Skeletal muscle tissue (tissue), 4 donors: Measurements from ENCODE around the gene TPST2. TPM values are rescaled to one million over a fixed set of nuclear protein-coding genes. Genes with fewer than 3 reads are reported as not detected.

ENCODE experiments used
- H3K27ac ChIP-seq: one replicate; pipeline ENCODE4 v1.7.0; 2013; ENCODE audit warnings: mild to moderate bottlenecking, low read depth, low read length, inconsistent platforms
- H3K27me3 ChIP-seq, 3 donors: one replicate each; pipeline ENCODE4 v1.7.0; 2013; ENCODE audit warnings: low read length in 3 of 3; ENCODE audit not compliant: control insufficient read depth in 3 of 3, insufficient read depth in 3 of 3
- H3K36me3 ChIP-seq, 3 donors: one replicate each; pipeline ENCODE4 v1.7.0; 2013; ENCODE audit warnings: low read length in 3 of 3; ENCODE audit not compliant: control insufficient read depth in 3 of 3, insufficient read depth in 3 of 3
- H3K4me1 ChIP-seq, 3 donors: one replicate each; pipeline ENCODE4 v1.7.0; 2013; ENCODE audit warnings: low read length in 3 of 3, mild to moderate bottlenecking in 3 of 3; ENCODE audit not compliant: control insufficient read depth in 3 of 3, insufficient read depth in 3 of 3
- H3K4me3 ChIP-seq, 3 donors: one replicate each; pipeline ENCODE4 v1.7.0; 2013; ENCODE audit warnings: low read length in 3 of 3
- H3K9ac ChIP-seq, 3 donors: one replicate each; pipeline ENCODE4 v1.7.0; 2013; ENCODE audit warnings: low read length in 3 of 3, mild to moderate bottlenecking in 3 of 3, moderate library complexity in 2 of 3, low read depth in 1 of 3
- H3K9me3 ChIP-seq, 3 donors: one replicate each; pipeline ENCODE4 v1.7.0; 2013; ENCODE audit warnings: low read length in 3 of 3; ENCODE audit not compliant: control insufficient read depth in 3 of 3
- total RNA-seq: library from RNA; depleted of rRNA; stranded (reverse); fragments of >200 nt; gene quantifications from one replicate; pipeline ENCODE4 v1.2.3, GENCODE V29; 2014
- donor health status: Osteomylitis.

TPST2 gene
- total RNA-seq, 1 donor from 2014 or later: 6.8 TPM

- H3K9me3 ChIP-seq: no peaks in the 10 kb centered on the region
- H3K9ac ChIP-seq: peak overlapping the region in 2 of 3 donors; percentile 29 to 77
- H3K4me1 ChIP-seq: peaks cover 34 to 68% (median 37%) of the 10 kb centered on the region in 3 donors
- no peaks in the 10 kb centered on the region for H3K27me3 ChIP-seq
- H3K4me3 ChIP-seq: peak overlapping the region in 2 of 3 donors; percentile 39 to 60
- H3K27ac ChIP-seq: peak overlapping the region; percentile 77
- H3K36me3 ChIP-seq: peaks cover 3 to 9% (median 9%) of the 10 kb centered on the region in 3 donors
Observed at GRCh38 chr22:26561756-26562417, 28.0 kb downstream of the TPST2 start.

GRCh38 chr22:26559961-26560575 is 29.9 kb downstream of the TPST2 start:
- peaks cover 50 to 79% (median 54%) of the 10 kb centered on the region in 3 donors for H3K4me1 ChIP-seq
- H3K4me3 ChIP-seq: peak overlapping the region; percentile 9 to 65 (median 39)
- H3K9ac ChIP-seq: peak overlapping the region; percentile 30 to 75 (median 60)
- H3K27me3 ChIP-seq: no peaks in the 10 kb centered on the region
- H3K36me3 ChIP-seq: peaks cover 2 to 7% (median 5%) of the 10 kb centered on the region in 3 donors
- H3K27ac ChIP-seq: peak overlapping the region; percentile 70
- no peaks in the 10 kb centered on the region for H3K9me3 ChIP-seq

- Histone ChIP-seq H3K27ac (peak overlapping the region; percentile 70), H3K4me1 (peaks cover 60 to 79% (median 70%) of the 10 kb centered on the region in 3 donors)
Observed at GRCh38 chr22:26558248-26558895, 31.6 kb downstream of the TPST2 start.

GRCh38 chr22:26556904-26557303 is 33.0 kb downstream of the TPST2 start:
- Histone ChIP-seq H3K9ac (peak overlapping the region in 2 of 3 donors; percentile 69 to 77), H3K27ac (peak overlapping the region; percentile 83), H3K27me3 (no peaks in the 10 kb centered on the region), H3K9me3 (no peaks in the 10 kb centered on the region), H3K36me3 (no peaks in the 10 kb centered on the region), H3K4me1 (peaks cover 61 to 80% (median 74%) of the 10 kb centered on the region in 3 donors), H3K4me3 (peak overlapping the region in 1 of 3 donors; percentile 49)

More at GRCh38 chr22:26558248-26558895, 31.6 kb downstream of the TPST2 start:
- Histone ChIP-seq H3K4me3 (no peak overlapping the region), H3K36me3 (no peaks in the 10 kb centered on the region), H3K27me3 (no peaks in the 10 kb centered on the region), H3K9ac (peak overlapping the region in 2 of 3 donors; percentile 8 to 40), H3K9me3 (no peaks in the 10 kb centered on the region)

GRCh38 chr22:26555478-26555877 is 34.5 kb downstream of the TPST2 start:
- H3K36me3 ChIP-seq: no peaks in the 10 kb centered on the region
- H3K9ac ChIP-seq: peak overlapping the region; percentile 30 to 62 (median 54)
- H3K4me3 ChIP-seq: peak overlapping the region in 1 of 3 donors; percentile 23
- peak overlapping the region; percentile 50 for H3K27ac ChIP-seq
- no peaks in the 10 kb centered on the region for H3K9me3 ChIP-seq
- H3K27me3 ChIP-seq: no peaks in the 10 kb centered on the region
- peaks cover 68 to 86% (median 78%) of the 10 kb centered on the region in 3 donors for H3K4me1 ChIP-seq

GRCh38 chr22:26554956-26555355 is 35.0 kb downstream of the TPST2 start:
- no peaks in the 10 kb centered on the region for H3K36me3 ChIP-seq
- H3K27me3 ChIP-seq: no peaks in the 10 kb centered on the region
- H3K9ac ChIP-seq: peak overlapping the region in 2 of 3 donors; percentile 54 to 62
- peak overlapping the region; percentile 50 for H3K27ac ChIP-seq
- H3K4me1 ChIP-seq: peaks cover 70 to 86% (median 81%) of the 10 kb centered on the region in 3 donors
- no peak overlapping the region for H3K4me3 ChIP-seq
- H3K9me3 ChIP-seq: no peaks in the 10 kb centered on the region

GRCh38 chr22:26553056-26553752 is 36.7 kb downstream of the TPST2 start:
- Histone ChIP-seq H3K4me1 (peaks cover 66 to 83% (median 80%) of the 10 kb centered on the region in 3 donors), H3K9me3 (no peaks in the 10 kb centered on the region), H3K4me3 (peak overlapping the region in 1 of 3 donors; percentile 23), H3K27me3 (no peaks in the 10 kb centered on the region), H3K9ac (peak overlapping the region in 1 of 3 donors; percentile 62), H3K27ac (no peak overlapping the region), H3K36me3 (no peaks in the 10 kb centered on the region)

- peaks cover 66 to 82% (median 77%) of the 10 kb centered on the region in 3 donors for H3K4me1 ChIP-seq
- no peak overlapping the region for H3K4me3 ChIP-seq
- H3K9ac ChIP-seq: no peak overlapping the region
- no peaks in the 10 kb centered on the region for H3K9me3 ChIP-seq
- no peak overlapping the region for H3K27ac ChIP-seq
- no peaks in the 10 kb centered on the region for H3K36me3 ChIP-seq
- no peaks in the 10 kb centered on the region for H3K27me3 ChIP-seq
Observed at GRCh38 chr22:26552466-26552865, 37.5 kb downstream of the TPST2 start.

- H3K27ac ChIP-seq: no peak overlapping the region
- H3K9ac ChIP-seq: peak overlapping the region in 2 of 3 donors; percentile 20 to 45
Observed at GRCh38 chr22:26551568-26551967, 38.4 kb downstream of the TPST2 start.

More at GRCh38 chr22:26551568-26551967, 38.4 kb downstream of the TPST2 start:
- Histone ChIP-seq H3K9me3 (no peaks in the 10 kb centered on the region), H3K27me3 (no peaks in the 10 kb centered on the region), H3K36me3 (no peaks in the 10 kb centered on the region), H3K4me1 (peaks cover 66 to 82% (median 77%) of the 10 kb centered on the region in 3 donors), H3K4me3 (no peak overlapping the region)
